ENCODE results near the gene RNF212B.

DNA sequence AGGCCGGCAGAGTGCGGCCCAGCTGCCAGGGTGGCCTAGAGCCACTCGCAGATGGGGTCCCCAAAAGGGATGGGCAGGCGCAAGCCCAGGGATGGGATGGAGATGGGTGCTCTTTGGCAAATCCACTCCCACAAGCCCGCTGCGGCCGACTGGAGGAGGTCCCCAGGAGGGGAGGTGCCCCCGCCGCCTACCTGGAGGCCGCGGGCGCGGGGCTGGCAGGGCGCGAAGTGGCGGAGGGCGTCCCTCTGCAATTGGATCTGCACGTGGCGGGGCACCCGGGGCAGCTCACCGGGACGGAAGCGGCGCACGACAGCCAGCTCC, 64.2 kb downstream of the RNF212B start:
- TF ChIP-seq, protein P1, sequence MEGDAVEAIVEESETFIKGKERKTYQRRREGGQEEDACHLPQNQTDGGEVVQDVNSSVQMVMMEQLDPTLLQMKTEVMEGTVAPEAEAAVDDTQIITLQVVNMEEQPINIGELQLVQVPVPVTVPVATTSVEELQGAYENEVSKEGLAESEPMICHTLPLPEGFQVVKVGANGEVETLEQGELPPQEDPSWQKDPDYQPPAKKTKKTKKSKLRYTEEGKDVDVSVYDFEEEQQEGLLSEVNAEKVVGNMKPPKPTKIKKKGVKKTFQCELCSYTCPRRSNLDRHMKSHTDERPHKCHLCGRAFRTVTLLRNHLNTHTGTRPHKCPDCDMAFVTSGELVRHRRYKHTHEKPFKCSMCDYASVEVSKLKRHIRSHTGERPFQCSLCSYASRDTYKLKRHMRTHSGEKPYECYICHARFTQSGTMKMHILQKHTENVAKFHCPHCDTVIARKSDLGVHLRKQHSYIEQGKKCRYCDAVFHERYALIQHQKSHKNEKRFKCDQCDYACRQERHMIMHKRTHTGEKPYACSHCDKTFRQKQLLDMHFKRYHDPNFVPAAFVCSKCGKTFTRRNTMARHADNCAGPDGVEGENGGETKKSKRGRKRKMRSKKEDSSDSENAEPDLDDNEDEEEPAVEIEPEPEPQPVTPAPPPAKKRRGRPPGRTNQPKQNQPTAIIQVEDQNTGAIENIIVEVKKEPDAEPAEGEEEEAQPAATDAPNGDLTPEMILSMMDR (IDR thresholded peaks at IDR 0.05; ENCODE audit: low read depth, low read length, poor library complexity, severe bottlenecking) = no peak
- TF ChIP-seq EZH2phosphoT487 (IDR thresholded peaks at IDR 0.05; ENCODE audit: borderline replicate concordance, low read length) = no peak

Data from DOHH2 (cell line).